Mesothelial cell of epicardium (in vitro differentiated cells): ENCODE measurements around the gene MRPS34. TPM values are rescaled to one million over a fixed set of nuclear protein-coding genes. Genes with fewer than 3 reads are reported as not detected.

Experiments used
- DNase-seq, 2 experiments: peaks; one replicate each; pipeline ENCODE4 v3.0.0; 2021; ENCODE audit warnings: low spot score in 2 of 2; ENCODE audit not compliant: unreplicated experiment in 2 of 2
- H3K27ac Mint-ChIP-seq: 2 replicates; pipeline ENCODE4 v1.8.0; 2021; ENCODE audit warnings: mixed read lengths
- H3K27me3 Mint-ChIP-seq: 2 replicates; pipeline ENCODE4 v1.8.0; 2021; ENCODE audit warnings: low read depth, mixed read lengths
- H3K36me3 Mint-ChIP-seq: 2 replicates; pipeline ENCODE4 v1.8.0; 2021; ENCODE audit warnings: mixed read lengths
- H3K4me1 Mint-ChIP-seq: 2 replicates; pipeline ENCODE4 v1.8.0; 2021; ENCODE audit warnings: mixed read lengths
- H3K4me3 Mint-ChIP-seq: 2 replicates; pipeline ENCODE4 v1.8.0; 2021; ENCODE audit warnings: mild to moderate bottlenecking, moderate library complexity, mixed read lengths
- H3K9me3 Mint-ChIP-seq: 2 replicates; pipeline ENCODE4 v1.8.0; 2021; ENCODE audit warnings: mixed read lengths
- CTCF ChIP-seq: fragments of 200-600 bp; sonication (generic); IDR thresholded peaks from one replicate; pipeline ENCODE4 v1.5.0; 2021; ENCODE audit warnings: antibody characterized with exemption; ENCODE audit not compliant: unreplicated experiment
- total RNA-seq: library from RNA; stranded (reverse); gene quantifications from 3 replicates; pipeline ENCODE4 v1.2.1, GENCODE V29; 2021

The MRPS34 gene
- total RNA-seq, 1 donor from 2014 or later: 62.2 TPM

- no peak for TF ChIP-seq CTCF
- DNase-seq: no peak
- Mint-ChIP-seq H3K4me1 (peaks cover 18% of the 10 kb centered on the region), H3K36me3 (no peaks in the 10 kb centered on the region), H3K9me3 (no peaks in the 10 kb centered on the region), H3K4me3 (peak overlapping the region; percentile 83), H3K27me3 (no peaks in the 10 kb centered on the region), H3K27ac (peak overlapping the region; percentile 91)
These were observed 8.9 kb upstream of the MRPS34 start for GRCh38 chr16:1781758-1782407.

- no peaks in the 10 kb centered on the region for H3K9me3 Mint-ChIP-seq
- peak overlapping the region; percentile 91 for H3K27ac Mint-ChIP-seq
- H3K36me3 Mint-ChIP-seq: no peaks in the 10 kb centered on the region
- no peak for TF ChIP-seq CTCF
- no peaks in the 10 kb centered on the region for H3K27me3 Mint-ChIP-seq
- peak overlapping the region; percentile 83 for H3K4me3 Mint-ChIP-seq
- no peak for DNase-seq
- peaks cover 18% of the 10 kb centered on the region for H3K4me1 Mint-ChIP-seq
These were observed 8.3 kb upstream of the MRPS34 start for GRCh38 chr16:1781254-1781653.

GRCh38 chr16:1780677-1781072, 7.7 kb upstream of the MRPS34 start:
- H3K27ac Mint-ChIP-seq: no peak overlapping the region
- peaks cover 18% of the 10 kb centered on the region for H3K4me1 Mint-ChIP-seq
- TF ChIP-seq CTCF: no peak
- no peaks in the 10 kb centered on the region for H3K27me3 Mint-ChIP-seq
- no peaks in the 10 kb centered on the region for H3K36me3 Mint-ChIP-seq
- no peaks in the 10 kb centered on the region for H3K9me3 Mint-ChIP-seq
- peak overlapping the region; percentile 83 for H3K4me3 Mint-ChIP-seq
- DNase-seq: no peak

GRCh38 chr16:1779741-1780676, 7.1 kb upstream of the MRPS34 start:
- no peaks in the 10 kb centered on the region for H3K36me3 Mint-ChIP-seq
- no peaks in the 10 kb centered on the region for H3K27me3 Mint-ChIP-seq
- H3K4me1 Mint-ChIP-seq: peaks cover 17% of the 10 kb centered on the region
- no peak for TF ChIP-seq CTCF
- no peak for DNase-seq
- peak overlapping the region; percentile 83 for H3K4me3 Mint-ChIP-seq
- no peaks in the 10 kb centered on the region for H3K9me3 Mint-ChIP-seq
- peak overlapping the region; percentile 47 for H3K27ac Mint-ChIP-seq

GRCh38 chr16:1779234-1779701, 6.3 kb upstream of the MRPS34 start:
- Mint-ChIP-seq H3K27me3 (no peaks in the 10 kb centered on the region), H3K27ac (no peak overlapping the region), H3K4me3 (no peak overlapping the region), H3K36me3 (no peaks in the 10 kb centered on the region), H3K9me3 (no peaks in the 10 kb centered on the region), H3K4me1 (peaks cover 18% of the 10 kb centered on the region)
- DNase-seq: no peak
- no peak for TF ChIP-seq CTCF
